ENCODE measurements around the gene FH. TPM values are rescaled to one million over a fixed set of nuclear protein-coding genes. Genes with fewer than 3 reads are reported as not detected.

The FH gene
- total RNA-seq, 1 donor from 2014 or later = 98.1 TPM

- no peak for DNase-seq (ENCODE audit: low read depth in 2 of 2)
Observed at GRCh38 chr1:241525026-241525425, 5.5 kb upstream of the FH start.

GRCh38 chr1:241521718-241522117 lies 2.2 kb upstream of the FH start:
- DNase-seq (ENCODE audit: low read depth in 2 of 2) = no peak

GRCh38 chr1:241520080-241520465 lies 518 bp upstream of the FH start:
- no peak for DNase-seq (ENCODE audit: low read depth in 2 of 2)

GRCh38 chr1:241518476-241519307 lies 863 bp downstream of the FH start:
- DNase-seq (ENCODE audit: low read depth in 2 of 2) = peak in 1 of 2 donors; percentile 16

- no peak for DNase-seq (ENCODE audit: low read depth in 2 of 2)
Observed at GRCh38 chr1:241513378-241513777, 6.2 kb downstream of the FH start.

- peak in 1 of 2 donors; percentile 31 for DNase-seq (ENCODE audit: low read depth in 2 of 2)
Observed at GRCh38 chr1:241507189-241507863, 12.2 kb downstream of the FH start.

- no peak for DNase-seq (ENCODE audit: low read depth in 2 of 2)
Observed at GRCh38 chr1:241503444-241503843, 16.1 kb downstream of the FH start.

- DNase-seq (ENCODE audit: low read depth in 2 of 2) = peak; percentile 47 to 73
Observed at GRCh38 chr1:241499910-241500309, 19.6 kb downstream of the FH start.

GRCh38 chr1:241495741-241496140 lies 23.8 kb downstream of the FH start:
- DNase-seq (ENCODE audit: low read depth in 2 of 2) = no peak

- no peak for DNase-seq (ENCODE audit: low read depth in 2 of 2)
Observed at GRCh38 chr1:241488739-241489138, 30.8 kb downstream of the FH start.

GRCh38 chr1:241485554-241485992 lies 34.0 kb downstream of the FH start:
- DNase-seq (ENCODE audit: low read depth in 2 of 2) = peak in 1 of 2 donors; percentile 52

- no peak for DNase-seq (ENCODE audit: low read depth in 2 of 2)
Observed at GRCh38 chr1:241485145-241485544, 34.4 kb downstream of the FH start.

GRCh38 chr1:241482761-241483250 lies 36.7 kb downstream of the FH start:
- DNase-seq (ENCODE audit: low read depth in 2 of 2) = peak in 1 of 2 donors; percentile 70

GRCh38 chr1:241479294-241479693 lies 40.3 kb downstream of the FH start:
- no peak for DNase-seq (ENCODE audit: low read depth in 2 of 2)

- DNase-seq (ENCODE audit: low read depth in 2 of 2) = peak in 1 of 2 donors; percentile 54
Observed at GRCh38 chr1:241475671-241476070, 43.9 kb downstream of the FH start.

- DNase-seq (ENCODE audit: low read depth in 2 of 2) = no peak
Observed at GRCh38 chr1:241473026-241473425, 46.5 kb downstream of the FH start.

GRCh38 chr1:241470908-241471590 lies 48.5 kb downstream of the FH start:
- DNase-seq (ENCODE audit: low read depth in 2 of 2) = no peak

GRCh38 chr1:241470361-241470760 lies 49.2 kb downstream of the FH start:
- no peak for DNase-seq (ENCODE audit: low read depth in 2 of 2)

GRCh38 chr1:241465673-241466072 lies 53.9 kb downstream of the FH start:
- DNase-seq (ENCODE audit: low read depth in 2 of 2) = no peak

- no peak for DNase-seq (ENCODE audit: low read depth in 2 of 2)
Observed at GRCh38 chr1:241464985-241465384, 54.6 kb downstream of the FH start.

- no peak for DNase-seq (ENCODE audit: low read depth in 2 of 2)
Observed at GRCh38 chr1:241462391-241462790, 57.2 kb downstream of the FH start.

All from dermis microvascular lymphatic vessel endothelial cell (primary cell).